Mucosa of stomach (tissue), 1 donor: ENCODE results near the gene EPB41L5.
"Not testable (repeated sequence)": the region's sequence is repeated elsewhere in the genome, so short reads cannot be mapped to it uniquely, and the experiment has no call there.

Experiments
- H3K27me3 ChIP-seq: one replicate; pipeline ENCODE4 v1.7.0; 2013; ENCODE audit warnings: mild to moderate bottlenecking, low read length; ENCODE audit not compliant: control insufficient read depth, insufficient read depth
- H3K36me3 ChIP-seq: one replicate; pipeline ENCODE4 v1.7.0; 2013; ENCODE audit warnings: low read length; ENCODE audit not compliant: control insufficient read depth, insufficient read depth
- H3K4me1 ChIP-seq: one replicate; pipeline ENCODE4 v1.7.0; 2013; ENCODE audit warnings: mild to moderate bottlenecking, low read length; ENCODE audit not compliant: control insufficient read depth, insufficient read depth
- H3K4me3 ChIP-seq: one replicate; pipeline ENCODE4 v1.7.0; 2013; ENCODE audit warnings: low read length
- H3K9ac ChIP-seq: one replicate; pipeline ENCODE4 v1.7.0; 2013; ENCODE audit warnings: mild to moderate bottlenecking, low read length, moderate library complexity
- H3K9me3 ChIP-seq: one replicate; pipeline ENCODE4 v1.7.0; 2013; ENCODE audit warnings: mild to moderate bottlenecking, low read length, moderate library complexity; ENCODE audit not compliant: control insufficient read depth
- donor health status: Pancreatic carcinoma.

The EPB41L5 gene

DNA sequence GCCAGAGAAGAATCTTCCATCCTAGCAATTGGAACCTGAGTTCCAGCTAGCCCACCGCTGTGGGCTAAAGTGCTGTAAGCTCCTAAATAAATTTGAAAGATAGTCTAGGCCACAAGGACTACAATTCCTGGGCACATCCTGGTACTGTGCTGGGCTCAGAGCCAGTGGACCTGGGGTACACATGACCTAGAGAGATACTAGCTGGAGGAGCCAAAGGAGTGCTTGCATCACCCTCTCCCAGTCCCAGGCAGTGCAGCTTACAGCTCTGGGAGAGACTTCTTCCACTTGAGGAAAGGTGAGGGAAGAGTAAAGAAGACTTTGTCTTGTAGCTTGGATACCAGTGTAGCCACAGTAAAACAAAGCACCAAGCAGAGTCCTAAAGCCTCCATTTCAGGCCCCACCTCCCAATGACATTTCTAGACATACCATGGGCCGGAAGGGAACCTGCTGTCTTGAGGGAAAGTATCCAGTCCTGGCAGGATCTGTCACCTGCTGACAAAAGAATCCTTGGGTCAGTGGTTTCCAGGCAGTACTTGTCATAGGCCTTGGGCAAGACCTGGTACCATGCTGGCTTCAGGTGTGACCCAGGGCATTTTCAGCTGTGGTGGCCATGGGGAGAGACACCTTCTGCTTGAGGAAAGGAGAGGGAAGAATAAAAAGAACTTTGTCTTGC is 120.8 kb downstream of the EPB41L5 start:
- H3K27me3 ChIP-seq = no peaks in the 10 kb centered on the region
- H3K9me3 ChIP-seq = no peaks in the 10 kb centered on the region
- no peaks in the 10 kb centered on the region for H3K4me1 ChIP-seq
- H3K4me3 ChIP-seq = no peak overlapping the region
- H3K9ac ChIP-seq = no peak overlapping the region
- H3K36me3 ChIP-seq = no peaks in the 10 kb centered on the region

DNA sequence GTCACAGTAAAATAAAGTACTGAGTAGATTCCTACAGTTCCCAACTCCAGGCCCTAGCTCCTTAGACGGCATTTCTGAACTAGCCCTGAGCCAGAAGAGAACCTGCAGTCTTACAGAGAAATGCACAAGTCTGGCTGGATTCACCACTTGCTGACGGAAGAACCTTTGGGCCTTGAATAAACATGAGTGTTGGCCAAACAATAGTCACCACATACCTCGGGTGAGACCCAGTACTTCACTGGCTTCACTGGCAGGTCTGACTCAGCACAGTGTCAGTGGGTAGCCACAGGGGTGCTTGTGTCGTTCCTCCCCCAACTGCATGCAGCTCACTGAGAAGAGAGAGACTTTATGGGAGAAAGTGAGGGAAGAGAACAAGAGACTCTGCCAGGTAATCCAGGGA is 121.4 kb downstream of the EPB41L5 start:
- no peaks in the 10 kb centered on the region for H3K9me3 ChIP-seq

DNA sequence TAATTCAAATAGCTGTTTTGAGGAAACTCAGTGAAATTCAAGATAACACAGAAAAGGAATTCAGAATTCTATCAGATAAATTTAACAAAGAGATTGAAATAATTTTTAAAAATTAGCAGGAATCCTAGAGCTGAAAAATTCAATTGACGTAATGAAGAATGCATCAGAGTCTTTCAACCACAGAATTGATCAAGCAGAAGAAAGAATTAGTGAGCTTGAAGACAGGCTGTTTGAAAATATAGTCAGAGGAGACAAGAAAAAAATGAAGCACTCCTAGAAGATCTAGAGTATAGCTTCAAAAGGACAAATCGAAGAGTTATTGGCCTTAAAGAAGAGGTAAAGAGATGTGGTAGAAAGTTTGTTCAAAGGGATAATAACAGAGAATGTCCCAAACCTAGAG is 122.1 kb downstream of the EPB41L5 start:
- not testable (repeated sequence) for H3K4me3 ChIP-seq, H3K36me3 ChIP-seq, H3K9ac ChIP-seq, H3K9me3 ChIP-seq, H3K27me3 ChIP-seq, H3K4me1 ChIP-seq

More for the DNA sequence above, 121.4 kb downstream of the EPB41L5 start:
- Histone ChIP-seq H3K27me3 (no peaks in the 10 kb centered on the region), H3K4me3 (no peak overlapping the region), H3K9ac (no peak overlapping the region), H3K36me3 (no peaks in the 10 kb centered on the region), H3K4me1 (no peaks in the 10 kb centered on the region)

DNA sequence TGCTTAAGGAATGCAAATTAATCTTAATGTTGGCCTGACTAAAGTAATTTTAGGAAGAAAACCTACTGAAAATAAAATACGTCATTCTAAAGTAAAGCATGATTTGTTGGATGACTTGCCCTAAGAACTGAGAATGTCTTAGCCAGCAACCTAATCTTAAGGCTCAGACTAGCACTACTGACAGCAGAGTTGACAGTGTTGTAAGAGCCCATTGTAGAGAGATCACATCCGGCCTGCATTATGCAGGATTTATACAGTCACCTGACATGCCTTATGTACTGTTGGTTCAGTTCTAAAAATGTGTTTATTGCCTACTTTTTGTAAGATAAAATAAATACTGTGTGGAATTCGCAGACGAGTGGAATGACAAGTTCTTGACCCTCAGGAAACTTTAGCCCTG is 128.0 kb downstream of the EPB41L5 start:
- H3K9ac ChIP-seq = no peak overlapping the region
- no peaks in the 10 kb centered on the region for H3K36me3 ChIP-seq
- no peaks in the 10 kb centered on the region for H3K27me3 ChIP-seq
- H3K9me3 ChIP-seq = no peaks in the 10 kb centered on the region
- H3K4me1 ChIP-seq = no peaks in the 10 kb centered on the region
- H3K4me3 ChIP-seq = no peak overlapping the region

DNA sequence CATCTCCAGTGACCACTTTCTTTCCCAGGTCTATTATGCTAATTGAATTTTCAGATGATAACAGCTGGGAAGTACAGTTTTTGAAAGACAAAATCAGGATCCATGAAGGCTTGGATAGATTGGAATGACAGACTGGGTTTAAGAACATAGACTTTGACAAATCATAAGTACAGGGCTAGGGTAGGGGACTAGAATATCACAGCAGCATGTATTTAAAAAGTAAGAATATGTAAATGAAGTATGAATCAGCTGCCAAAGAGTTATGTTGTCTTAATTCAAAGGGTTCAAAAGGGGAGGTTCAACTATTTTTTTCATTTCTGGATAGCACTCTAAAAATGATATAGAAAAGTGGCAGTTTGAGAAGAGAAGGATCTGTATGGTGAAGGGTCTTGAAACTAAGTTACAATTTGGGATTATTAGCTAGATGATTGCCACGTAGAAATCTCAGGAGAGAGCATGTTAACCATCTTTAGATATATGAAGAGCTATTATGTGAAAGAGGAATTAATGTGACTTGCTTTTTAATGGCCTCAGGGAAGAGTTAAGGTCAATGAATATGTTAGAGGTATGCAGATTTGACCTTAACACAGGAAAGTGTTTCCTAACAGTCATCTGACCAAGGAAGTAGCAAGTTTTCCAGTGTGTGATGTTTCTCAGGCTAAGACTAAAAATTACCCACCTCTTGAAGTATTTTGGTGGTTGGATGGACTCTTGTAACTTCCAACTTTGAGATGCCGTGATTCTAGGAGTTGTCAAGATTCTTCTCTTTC is 128.6 kb downstream of the EPB41L5 start:
- Histone ChIP-seq H3K4me3 (no peak overlapping the region), H3K36me3 (no peaks in the 10 kb centered on the region), H3K27me3 (no peaks in the 10 kb centered on the region), H3K9me3 (no peaks in the 10 kb centered on the region), H3K9ac (no peak overlapping the region), H3K4me1 (no peaks in the 10 kb centered on the region)

DNA sequence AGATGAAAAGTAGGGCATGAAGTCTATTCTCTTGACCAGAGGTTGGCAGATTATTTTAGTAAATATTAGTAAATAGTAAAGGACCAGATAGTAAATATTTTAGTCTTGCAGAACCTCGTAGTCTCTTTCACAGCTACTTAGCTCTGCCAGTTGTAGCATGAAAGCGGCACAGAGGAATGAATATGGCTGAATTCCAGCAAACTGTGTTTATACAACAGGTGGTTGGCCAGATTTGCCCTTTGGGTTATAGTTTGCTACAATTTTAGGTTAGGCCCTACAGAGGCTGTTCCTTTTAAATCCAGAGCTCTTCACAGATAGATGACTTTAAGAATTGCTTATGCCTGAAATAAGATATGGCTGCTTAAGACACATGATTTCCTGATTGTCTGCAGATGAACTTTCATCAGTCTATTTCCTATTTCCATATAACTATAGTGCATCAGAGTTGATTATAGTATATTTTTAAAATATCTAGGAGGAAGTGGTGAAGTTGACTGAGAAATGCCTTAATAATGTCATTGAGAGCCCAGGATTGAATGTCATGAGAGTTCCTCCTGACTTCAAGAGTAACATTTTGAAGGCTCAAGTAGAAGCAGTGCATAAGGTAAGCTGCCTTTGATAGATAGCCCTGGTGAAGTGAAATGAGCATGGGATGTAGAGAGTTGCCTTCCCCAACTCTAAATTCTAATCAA is 129.8 kb downstream of the EPB41L5 start:
- Histone ChIP-seq H3K4me3 (no peak overlapping the region), H3K27me3 (no peaks in the 10 kb centered on the region), H3K9me3 (no peaks in the 10 kb centered on the region), H3K36me3 (no peaks in the 10 kb centered on the region), H3K9ac (no peak overlapping the region), H3K4me1 (no peaks in the 10 kb centered on the region)

DNA sequence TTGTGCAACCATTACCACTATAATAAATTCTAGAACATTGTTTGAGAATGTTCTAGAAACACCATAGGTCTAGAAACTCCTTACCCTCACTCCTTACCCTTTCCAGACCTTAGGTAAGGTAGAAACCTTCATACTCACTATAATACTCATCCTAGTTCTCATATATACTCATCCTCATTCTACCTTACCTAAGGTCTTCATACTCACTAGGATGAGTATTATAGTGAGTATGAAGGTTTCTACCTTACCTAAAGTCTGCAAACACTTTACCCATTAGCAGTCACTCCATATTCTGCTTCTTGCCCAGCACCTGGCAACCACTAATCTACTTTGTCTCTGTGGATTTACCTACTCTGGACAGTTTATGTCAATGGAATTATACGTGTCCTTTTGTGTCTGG is 135.4 kb downstream of the EPB41L5 start:
- no peaks in the 10 kb centered on the region for H3K4me1 ChIP-seq
- no peaks in the 10 kb centered on the region for H3K27me3 ChIP-seq
- H3K36me3 ChIP-seq = no peaks in the 10 kb centered on the region
- no peak overlapping the region for H3K9ac ChIP-seq
- no peak overlapping the region for H3K4me3 ChIP-seq
- H3K9me3 ChIP-seq = no peaks in the 10 kb centered on the region

DNA sequence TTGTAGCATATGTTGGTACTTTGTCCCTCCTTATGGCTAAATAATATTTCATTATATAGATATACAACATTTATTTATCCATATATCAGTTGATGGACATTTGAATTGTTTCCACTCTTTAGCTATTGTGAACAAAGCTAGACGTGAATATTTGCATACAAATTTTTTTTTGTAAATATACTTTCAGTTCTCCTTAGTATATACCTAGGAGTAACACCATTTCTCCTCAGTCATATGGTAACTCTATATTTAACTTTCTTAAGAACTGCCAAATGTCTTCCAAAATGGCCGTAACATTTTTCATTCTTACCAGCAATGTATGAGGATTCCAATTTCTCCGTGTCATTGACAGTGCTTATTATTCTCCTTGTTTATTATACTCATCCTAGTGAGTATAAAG is 135.8 kb downstream of the EPB41L5 start:
- Histone ChIP-seq H3K4me3 (no peak overlapping the region), H3K9ac (no peak overlapping the region), H3K4me1 (no peaks in the 10 kb centered on the region), H3K36me3 (no peaks in the 10 kb centered on the region), H3K27me3 (no peaks in the 10 kb centered on the region), H3K9me3 (no peaks in the 10 kb centered on the region)

DNA sequence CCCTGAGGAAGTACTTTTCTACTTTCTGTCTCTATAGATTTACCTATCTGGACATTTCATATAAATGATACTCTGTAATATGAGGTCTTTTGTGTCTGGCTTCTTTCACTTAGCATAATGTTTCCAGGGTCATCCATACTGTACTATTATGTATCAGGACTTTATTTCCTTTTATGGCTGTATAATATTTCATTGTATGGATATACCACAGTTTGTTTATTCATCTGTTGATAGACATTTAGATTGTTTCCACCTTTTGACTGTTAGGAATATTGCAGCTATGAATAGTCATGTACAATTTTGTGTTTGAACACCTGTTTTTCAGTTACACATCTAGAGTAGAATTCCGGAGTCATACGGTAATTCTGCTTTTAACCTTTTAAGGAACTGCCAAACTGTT is 136.5 kb downstream of the EPB41L5 start:
- no peaks in the 10 kb centered on the region for H3K9me3 ChIP-seq
- no peak overlapping the region for H3K4me3 ChIP-seq
- H3K27me3 ChIP-seq = no peaks in the 10 kb centered on the region
- no peaks in the 10 kb centered on the region for H3K36me3 ChIP-seq
- no peaks in the 10 kb centered on the region for H3K4me1 ChIP-seq
- H3K9ac ChIP-seq = no peak overlapping the region

DNA sequence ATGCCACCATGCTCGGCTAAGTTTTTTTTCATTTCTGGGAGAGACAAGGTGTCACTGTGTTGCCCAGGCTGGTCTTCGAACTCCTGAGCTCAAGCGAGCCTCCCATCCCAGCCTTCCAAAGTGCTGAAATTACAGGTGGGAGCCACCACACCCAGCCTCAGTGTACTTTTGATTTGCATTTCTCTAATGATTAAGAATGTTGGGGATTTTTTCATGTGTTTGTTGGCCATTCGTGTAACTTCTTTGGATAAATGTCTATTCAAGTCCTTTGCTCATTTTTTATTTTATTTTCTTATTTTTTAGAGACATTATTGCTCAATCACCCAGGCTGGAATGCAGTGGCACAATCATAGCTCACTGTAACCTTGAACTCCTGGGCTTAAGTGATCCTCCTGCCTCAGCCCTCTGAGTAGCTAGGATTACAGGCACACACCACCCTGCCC is 137.2 kb downstream of the EPB41L5 start:
- no peaks in the 10 kb centered on the region for H3K27me3 ChIP-seq
- H3K4me3 ChIP-seq = no peak overlapping the region
- H3K9me3 ChIP-seq = no peaks in the 10 kb centered on the region
- no peaks in the 10 kb centered on the region for H3K4me1 ChIP-seq
- no peak overlapping the region for H3K9ac ChIP-seq
- H3K36me3 ChIP-seq = no peaks in the 10 kb centered on the region

DNA sequence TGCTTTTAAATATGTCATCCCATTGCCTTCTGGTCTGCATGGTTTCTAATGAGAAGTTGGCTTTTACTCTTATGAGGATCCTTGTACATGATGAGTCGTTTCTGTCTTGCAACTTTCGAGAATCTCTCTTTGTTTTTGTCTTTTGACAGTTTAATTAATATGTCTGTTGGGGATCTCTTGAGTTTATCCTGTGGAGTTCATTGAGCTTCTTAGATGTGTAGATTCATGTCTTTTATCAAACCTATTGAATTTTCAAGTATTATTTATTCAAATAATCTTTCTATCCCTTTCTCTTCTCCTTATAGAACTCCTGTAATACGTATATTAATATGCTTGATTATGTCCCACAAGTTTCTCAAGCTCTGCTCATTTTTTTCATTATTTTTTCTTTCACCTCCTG is 142.4 kb downstream of the EPB41L5 start:
- Histone ChIP-seq H3K36me3 (no peaks in the 10 kb centered on the region), H3K9ac (no peak overlapping the region), H3K4me3 (no peak overlapping the region), H3K27me3 (no peaks in the 10 kb centered on the region), H3K4me1 (no peaks in the 10 kb centered on the region), H3K9me3 (no peaks in the 10 kb centered on the region)

DNA sequence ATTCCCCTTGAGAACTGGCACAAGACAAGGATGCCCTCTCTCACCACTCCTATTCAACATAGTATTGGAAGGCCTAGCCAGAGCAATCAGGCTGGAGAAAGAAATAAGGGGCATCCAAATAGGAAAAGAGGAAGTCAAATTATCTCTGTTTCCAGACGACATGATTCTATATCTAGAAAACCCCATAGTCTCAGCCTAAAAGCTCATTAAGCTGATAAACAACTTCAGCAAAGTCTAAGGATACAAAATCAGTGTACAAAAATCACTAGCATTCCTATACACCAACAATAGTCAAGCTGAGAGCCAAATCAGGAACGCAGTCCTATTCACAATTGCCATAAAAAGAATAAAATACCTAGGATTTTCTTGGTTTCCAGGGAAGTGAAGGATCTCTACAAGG is 145.8 kb downstream of the EPB41L5 start:
- not testable (repeated sequence) for H3K9me3 ChIP-seq, H3K9ac ChIP-seq, H3K4me3 ChIP-seq, H3K36me3 ChIP-seq, H3K27me3 ChIP-seq, H3K4me1 ChIP-seq
